ENCODE data around the gene USP3. TPM values are rescaled to one million over a fixed set of nuclear protein-coding genes. Genes with fewer than 3 reads are reported as not detected.
A peak's percentile ranks its signal among the peaks of the same experiment; 100 is the strongest.
"Not testable (repeated sequence)": the region's sequence is repeated elsewhere in the genome, so short reads cannot be mapped to it uniquely, and the experiment has no call there.

The USP3 gene
- total and polyA plus RNA-seq, 2 experiments from 2014 or later: 20.2 to 26.0 TPM

GRCh38 chr15:63528138-63528659 lies 23.8 kb downstream of the USP3 start:
- H3K4me1 ChIP-seq (ENCODE audit: low read depth): no peaks in the 10 kb centered on the region
- H3K36me3 ChIP-seq: no peaks in the 10 kb centered on the region
- DNase-seq (ENCODE audit: low read depth in 1 of 2, low spot score in 1 of 2): no peak
- H3K27ac ChIP-seq: no peak overlapping the region
- no peak overlapping the region for H3K4me3 ChIP-seq
- H3K9me3 ChIP-seq (ENCODE audit: low read depth): no peaks in the 10 kb centered on the region
- no peak for TF ChIP-seq CTCF (IDR thresholded peaks at IDR 0.05; ENCODE audit: low read depth, low read length)
- H3K27me3 ChIP-seq: no peaks in the 10 kb centered on the region

GRCh38 chr15:63530235-63530634 lies 25.8 kb downstream of the USP3 start:
- Histone ChIP-seq H3K36me3 (no peaks in the 10 kb centered on the region), H3K27ac (no peak overlapping the region), H3K27me3 (no peaks in the 10 kb centered on the region), H3K9me3 (ENCODE audit: low read depth) (no peaks in the 10 kb centered on the region), H3K4me3 (no peak overlapping the region), H3K4me1 (ENCODE audit: low read depth) (no peaks in the 10 kb centered on the region)
- DNase-seq (ENCODE audit: low read depth in 1 of 2, low spot score in 1 of 2): no peak
- no peak for TF ChIP-seq CTCF (IDR thresholded peaks at IDR 0.05; ENCODE audit: low read depth, low read length)

GRCh38 chr15:63530752-63531299 lies 26.4 kb downstream of the USP3 start:
- Histone ChIP-seq H3K4me1 (ENCODE audit: low read depth) (no peaks in the 10 kb centered on the region), H3K4me3 (no peak overlapping the region), H3K27ac (no peak overlapping the region), H3K9me3 (ENCODE audit: low read depth) (no peaks in the 10 kb centered on the region), H3K36me3 (no peaks in the 10 kb centered on the region), H3K27me3 (no peaks in the 10 kb centered on the region)
- TF ChIP-seq CTCF (IDR thresholded peaks at IDR 0.05; ENCODE audit: low read depth, low read length): no peak
- DNase-seq (ENCODE audit: low read depth in 1 of 2, low spot score in 1 of 2): no peak

GRCh38 chr15:63531586-63531985 lies 27.2 kb downstream of the USP3 start:
- Histone ChIP-seq H3K27me3 (no peaks in the 10 kb centered on the region), H3K27ac (no peak overlapping the region), H3K36me3 (no peaks in the 10 kb centered on the region), H3K9me3 (ENCODE audit: low read depth) (no peaks in the 10 kb centered on the region), H3K4me3 (no peak overlapping the region), H3K4me1 (ENCODE audit: low read depth) (no peaks in the 10 kb centered on the region)
- no peak for DNase-seq (ENCODE audit: low read depth in 1 of 2, low spot score in 1 of 2)
- peak; percentile 21 for TF ChIP-seq CTCF (IDR thresholded peaks at IDR 0.05; ENCODE audit: low read depth, low read length)

- H3K27ac ChIP-seq: no peak overlapping the region
- no peaks in the 10 kb centered on the region for H3K27me3 ChIP-seq
- no peaks in the 10 kb centered on the region for H3K4me1 ChIP-seq (ENCODE audit: low read depth)
- peak in 1 of 2 donors; percentile 44 for DNase-seq (ENCODE audit: low read depth in 1 of 2, low spot score in 1 of 2)
- TF ChIP-seq CTCF (IDR thresholded peaks at IDR 0.05; ENCODE audit: low read depth, low read length): no peak
- no peaks in the 10 kb centered on the region for H3K9me3 ChIP-seq (ENCODE audit: low read depth)
- no peaks in the 10 kb centered on the region for H3K36me3 ChIP-seq
- no peak overlapping the region for H3K4me3 ChIP-seq
Observed at GRCh38 chr15:63532307-63532744, 27.9 kb downstream of the USP3 start.

- not testable (repeated sequence) for DNase-seq (ENCODE audit: low read depth in 1 of 2, low spot score in 1 of 2); H3K9me3 ChIP-seq (ENCODE audit: low read depth); H3K4me3 ChIP-seq; H3K27ac ChIP-seq; H3K36me3 ChIP-seq; H3K4me1 ChIP-seq (ENCODE audit: low read depth); H3K27me3 ChIP-seq
Observed at GRCh38 chr15:63534888-63535287, 30.5 kb downstream of the USP3 start.

Data from cardiac muscle cell (in vitro differentiated cells and primary cell).